Skeletal muscle tissue (tissue), 4 donors: ENCODE data around the gene GOLGA3. TPM values are rescaled to one million over a fixed set of nuclear protein-coding genes. Genes with fewer than 3 reads are reported as not detected.
"Not testable (repeated sequence)": the region's sequence is repeated elsewhere in the genome, so short reads cannot be mapped to it uniquely, and the experiment has no call there.

Experiments
- H3K27ac ChIP-seq: one replicate; pipeline ENCODE4 v1.7.0; 2013; ENCODE audit warnings: mild to moderate bottlenecking, low read depth, low read length, inconsistent platforms
- H3K27me3 ChIP-seq, 3 donors: one replicate each; pipeline ENCODE4 v1.7.0; 2013; ENCODE audit warnings: low read length in 3 of 3; ENCODE audit not compliant: control insufficient read depth in 3 of 3, insufficient read depth in 3 of 3
- H3K36me3 ChIP-seq, 3 donors: one replicate each; pipeline ENCODE4 v1.7.0; 2013; ENCODE audit warnings: low read length in 3 of 3; ENCODE audit not compliant: control insufficient read depth in 3 of 3, insufficient read depth in 3 of 3
- H3K4me1 ChIP-seq, 3 donors: one replicate each; pipeline ENCODE4 v1.7.0; 2013; ENCODE audit warnings: low read length in 3 of 3, mild to moderate bottlenecking in 3 of 3; ENCODE audit not compliant: control insufficient read depth in 3 of 3, insufficient read depth in 3 of 3
- H3K4me3 ChIP-seq, 3 donors: one replicate each; pipeline ENCODE4 v1.7.0; 2013; ENCODE audit warnings: low read length in 3 of 3
- H3K9ac ChIP-seq, 3 donors: one replicate each; pipeline ENCODE4 v1.7.0; 2013; ENCODE audit warnings: low read length in 3 of 3, mild to moderate bottlenecking in 3 of 3, moderate library complexity in 2 of 3, low read depth in 1 of 3
- H3K9me3 ChIP-seq, 3 donors: one replicate each; pipeline ENCODE4 v1.7.0; 2013; ENCODE audit warnings: low read length in 3 of 3; ENCODE audit not compliant: control insufficient read depth in 3 of 3
- total RNA-seq: library from RNA; depleted of rRNA; stranded (reverse); fragments of >200 nt; gene quantifications from one replicate; pipeline ENCODE4 v1.2.3, GENCODE V29; 2014
- donor health status: Osteomylitis.

GOLGA3 gene
- 41.8 TPM for total RNA-seq

DNA sequence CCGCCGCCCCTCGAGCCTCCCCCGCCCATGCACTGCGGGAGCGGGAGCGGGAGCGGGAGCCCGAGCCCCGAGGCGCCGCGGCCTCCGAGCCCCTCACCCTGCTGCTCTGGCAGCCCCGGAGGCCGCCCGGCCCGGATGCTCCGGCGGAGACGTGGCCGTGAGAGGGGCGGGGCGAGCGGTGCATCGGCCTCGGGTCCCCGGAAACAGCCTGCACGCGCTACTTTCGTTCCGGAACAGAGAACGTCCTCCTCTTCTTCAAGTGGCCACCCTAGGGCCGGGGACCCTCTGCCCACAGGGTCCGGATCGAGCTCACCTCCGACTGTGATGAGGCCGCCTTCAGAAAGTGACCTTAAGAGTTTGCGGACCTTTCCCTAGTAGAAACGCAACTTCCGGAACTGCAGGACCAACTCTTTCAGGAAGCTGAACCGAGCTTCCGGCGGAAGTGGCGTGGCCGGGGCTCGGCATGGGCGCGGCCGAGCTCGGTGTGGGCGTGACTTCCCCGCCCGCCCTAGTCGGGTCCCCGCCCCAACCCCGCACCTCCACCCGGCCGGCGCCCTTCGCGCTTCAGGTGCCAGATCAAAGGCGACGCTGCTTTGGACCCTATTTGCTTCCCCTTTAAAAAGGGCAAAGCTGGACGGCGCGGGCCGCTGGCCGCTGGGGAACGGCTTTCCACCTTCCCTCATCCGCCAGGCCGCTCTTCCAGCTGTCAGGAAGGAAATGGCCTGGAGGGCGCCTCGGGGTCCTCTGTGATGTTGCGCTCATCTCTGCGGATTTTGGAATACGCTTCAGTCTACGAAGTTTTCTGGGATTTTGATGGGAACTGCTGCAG lies at the start of gene GOLGA3:
TSS of gene GOLGA3 (minus strand) at position 164 of the 829 bp plus-strand sequence. CDS start 6,741 bp downstream, outside the sequence.
- H3K9ac ChIP-seq = peak within 1 kb of the TSS; percentile 97 to 99 (median 99)
- peaks cover 10 to 36% (median 25%) of the 10 kb centered on the region in 3 donors for H3K36me3 ChIP-seq
- no peaks in the 10 kb centered on the region for H3K9me3 ChIP-seq
- H3K27me3 ChIP-seq = no peaks in the 10 kb centered on the region
- H3K4me1 ChIP-seq = peaks cover 19 to 26% (median 23%) of the 10 kb centered on the region in 3 donors
- H3K4me3 ChIP-seq = peak within 1 kb of the TSS; percentile 82 to 96 (median 96)
- H3K27ac ChIP-seq = peak within 1 kb of the TSS; percentile 98

GRCh38 chr12:132874620-132875019 lies 46.0 kb upstream of the GOLGA3 start:
- H3K9me3 ChIP-seq, H3K9ac ChIP-seq, H3K4me3 ChIP-seq, H3K4me1 ChIP-seq, H3K27ac ChIP-seq, H3K27me3 ChIP-seq: not testable (repeated sequence)
- peaks cover 34 to 41% (median 38%) of the 10 kb centered on the region in 3 donors for H3K36me3 ChIP-seq

DNA sequence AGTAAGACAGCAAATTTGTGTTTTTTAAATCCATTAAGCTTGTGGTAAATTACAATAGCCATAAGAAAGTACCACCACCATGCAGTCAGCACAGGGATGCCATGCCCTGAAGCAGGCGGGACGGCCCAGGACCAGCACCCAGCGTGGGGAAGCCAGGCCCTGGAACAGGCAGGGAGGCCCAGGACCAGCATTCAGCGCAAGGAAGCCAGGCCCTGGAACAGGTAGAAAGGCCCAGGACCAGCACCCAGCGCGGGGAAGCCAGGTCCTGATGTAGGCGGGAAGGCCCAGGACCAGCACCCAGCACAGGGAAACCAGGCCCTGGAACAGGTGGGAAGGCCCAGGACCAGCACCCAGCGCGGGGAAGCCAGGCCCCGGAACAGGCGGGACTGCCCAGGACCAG lies 45.5 kb upstream of the GOLGA3 start:
- Histone ChIP-seq H3K4me1 (no peaks in the 10 kb centered on the region), H3K9me3 (no peaks in the 10 kb centered on the region), H3K36me3 (peaks cover 39 to 46% (median 42%) of the 10 kb centered on the region in 3 donors), H3K27me3 (no peaks in the 10 kb centered on the region), H3K9ac (no peak overlapping the region), H3K27ac (no peak overlapping the region), H3K4me3 (no peak overlapping the region)

- Histone ChIP-seq H3K9ac (no peak overlapping the region), H3K4me1 (no peaks in the 10 kb centered on the region), H3K27me3 (no peaks in the 10 kb centered on the region), H3K4me3 (no peak overlapping the region), H3K36me3 (peaks cover 40 to 46% (median 43%) of the 10 kb centered on the region in 3 donors), H3K27ac (no peak overlapping the region), H3K9me3 (no peaks in the 10 kb centered on the region)
Measured at GRCh38 chr12:132873724-132874123, 45.1 kb upstream of the GOLGA3 start.

DNA sequence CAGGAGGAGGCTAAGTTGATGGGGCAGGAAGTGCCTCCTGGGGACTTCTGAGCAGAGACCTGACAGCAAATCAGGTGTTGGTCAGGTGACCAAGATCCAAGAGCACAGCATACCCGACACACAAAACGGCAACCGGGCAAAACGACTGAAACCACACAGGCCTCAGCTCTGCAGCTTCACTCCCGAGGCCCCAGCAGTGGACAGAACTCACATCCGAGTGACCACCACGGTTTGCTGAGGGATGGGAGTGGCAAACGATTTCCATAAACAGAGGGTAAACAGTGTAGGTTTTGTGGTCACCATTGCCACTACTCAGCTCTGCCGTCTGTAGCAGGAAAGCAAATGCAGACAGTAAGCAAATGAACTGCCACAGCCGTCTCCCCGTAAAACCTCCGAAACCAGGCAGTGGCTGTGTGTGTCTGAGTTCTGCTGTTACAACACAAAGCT lies 44.3 kb upstream of the GOLGA3 start:
- peaks cover 40 to 47% (median 43%) of the 10 kb centered on the region in 3 donors for H3K36me3 ChIP-seq
- no peaks in the 10 kb centered on the region for H3K9me3 ChIP-seq
- H3K4me3 ChIP-seq = no peak overlapping the region
- H3K9ac ChIP-seq = no peak overlapping the region
- no peak overlapping the region for H3K27ac ChIP-seq
- H3K27me3 ChIP-seq = no peaks in the 10 kb centered on the region
- no peaks in the 10 kb centered on the region for H3K4me1 ChIP-seq

- H3K4me3 ChIP-seq = no peak overlapping the region
- H3K9ac ChIP-seq = no peak overlapping the region
- no peak overlapping the region for H3K27ac ChIP-seq
- no peaks in the 10 kb centered on the region for H3K27me3 ChIP-seq
- peaks cover 39 to 50% (median 44%) of the 10 kb centered on the region in 3 donors for H3K36me3 ChIP-seq
- no peaks in the 10 kb centered on the region for H3K4me1 ChIP-seq
- H3K9me3 ChIP-seq = no peaks in the 10 kb centered on the region
Measured at GRCh38 chr12:132872073-132872855, 43.6 kb upstream of the GOLGA3 start.

DNA sequence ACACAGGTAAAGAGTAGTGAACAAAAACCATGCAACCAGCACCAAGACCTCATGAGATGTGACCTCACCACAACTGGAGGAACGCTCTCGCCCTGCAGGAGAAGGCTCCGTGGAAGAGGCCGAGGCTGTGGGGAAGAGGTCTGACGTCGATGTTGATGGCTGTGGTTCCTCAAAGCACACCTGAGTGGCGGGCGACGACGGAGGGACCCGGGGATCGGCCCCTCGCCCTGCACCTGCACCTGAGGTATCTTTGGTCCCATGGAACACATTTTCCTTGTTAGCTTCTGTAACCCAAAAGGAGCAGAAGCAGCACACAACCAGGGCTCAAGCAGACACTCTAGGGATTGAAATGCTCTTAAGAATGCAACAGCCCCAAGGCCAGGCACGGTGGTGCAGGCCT lies 40.9 kb upstream of the GOLGA3 start:
- no peak overlapping the region for H3K27ac ChIP-seq
- H3K36me3 ChIP-seq = peaks cover 34 to 56% (median 49%) of the 10 kb centered on the region in 3 donors
- no peak overlapping the region for H3K9ac ChIP-seq
- H3K4me3 ChIP-seq = no peak overlapping the region
- H3K9me3 ChIP-seq = no peaks in the 10 kb centered on the region
- no peaks in the 10 kb centered on the region for H3K27me3 ChIP-seq
- H3K4me1 ChIP-seq = no peaks in the 10 kb centered on the region

GRCh38 chr12:132866251-132866828 lies 37.7 kb upstream of the GOLGA3 start:
- Histone ChIP-seq H3K9me3 (no peaks in the 10 kb centered on the region), H3K27ac (no peak overlapping the region), H3K27me3 (no peaks in the 10 kb centered on the region), H3K36me3 (peaks cover 23 to 46% (median 32%) of the 10 kb centered on the region in 3 donors), H3K4me1 (no peaks in the 10 kb centered on the region), H3K4me3 (no peak overlapping the region), H3K9ac (no peak overlapping the region)

DNA sequence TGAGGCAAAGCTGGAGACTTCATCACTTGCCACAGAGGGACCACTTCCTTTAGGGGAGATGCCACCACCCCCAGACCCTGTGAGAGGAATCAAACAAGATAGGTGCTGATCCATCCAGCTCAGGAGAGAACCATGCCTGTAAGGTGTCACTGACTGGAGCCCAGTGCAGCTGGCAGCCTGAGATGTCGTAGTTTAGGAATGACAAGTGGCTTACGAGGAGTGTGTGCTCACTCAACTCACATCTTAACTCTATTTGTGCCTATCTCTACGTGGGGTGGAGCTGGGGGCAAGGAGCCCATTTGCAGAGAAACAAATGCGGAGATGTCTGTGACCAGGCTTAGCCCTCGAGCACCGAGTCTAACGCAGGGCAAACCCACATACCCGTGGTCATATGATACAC lies 32.9 kb upstream of the GOLGA3 start:
- no peak overlapping the region for H3K4me3 ChIP-seq
- no peaks in the 10 kb centered on the region for H3K9me3 ChIP-seq
- H3K9ac ChIP-seq = no peak overlapping the region
- no peaks in the 10 kb centered on the region for H3K4me1 ChIP-seq
- H3K27ac ChIP-seq = no peak overlapping the region
- H3K36me3 ChIP-seq = peaks cover 32 to 42% (median 41%) of the 10 kb centered on the region in 3 donors
- no peaks in the 10 kb centered on the region for H3K27me3 ChIP-seq
